ENCODE results near the gene MKRN1. TPM values are rescaled to one million over a fixed set of nuclear protein-coding genes. Genes with fewer than 3 reads are reported as not detected.

MKRN1 gene
- total RNA-seq, 2 experiments from 2014 or later = 51.5 to 53.9 TPM

DNA sequence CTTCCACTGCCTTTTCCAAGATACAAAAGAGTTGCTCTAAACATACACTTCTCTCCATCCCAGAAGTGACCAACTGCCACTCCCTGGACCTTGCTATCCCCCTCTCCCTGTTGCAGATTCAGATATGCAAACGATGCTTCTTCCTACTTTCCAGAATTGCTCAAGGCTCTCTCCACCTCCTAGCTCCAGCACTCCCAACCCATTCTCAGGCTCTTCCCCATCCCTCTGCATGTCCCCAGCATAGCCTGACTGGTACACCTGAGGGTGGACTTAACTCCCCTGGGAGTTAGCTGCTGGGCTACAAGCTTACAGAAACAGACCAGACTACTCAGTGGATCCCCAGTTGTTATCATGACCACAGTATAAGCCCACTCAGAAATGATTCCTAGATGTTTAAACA, 27.6 kb downstream of the MKRN1 start:
- Mint-ChIP-seq H3K36me3 (ENCODE audit: low read depth) (peaks cover 38% of the 10 kb centered on the region), H3K4me3 (no peak overlapping the region), H3K4me1 (ENCODE audit: low read depth) (peaks cover 31% of the 10 kb centered on the region), H3K27me3 (ENCODE audit: low read depth) (no peaks in the 10 kb centered on the region), H3K9me3 (ENCODE audit: insufficient read depth) (no peaks in the 10 kb centered on the region), H3K27ac (no peak overlapping the region)
- ATAC-seq (no peak), DNase-seq (no peak)
- ChIA-PET POLR2A (no interaction called here), CTCF (no interaction called here)

DNA sequence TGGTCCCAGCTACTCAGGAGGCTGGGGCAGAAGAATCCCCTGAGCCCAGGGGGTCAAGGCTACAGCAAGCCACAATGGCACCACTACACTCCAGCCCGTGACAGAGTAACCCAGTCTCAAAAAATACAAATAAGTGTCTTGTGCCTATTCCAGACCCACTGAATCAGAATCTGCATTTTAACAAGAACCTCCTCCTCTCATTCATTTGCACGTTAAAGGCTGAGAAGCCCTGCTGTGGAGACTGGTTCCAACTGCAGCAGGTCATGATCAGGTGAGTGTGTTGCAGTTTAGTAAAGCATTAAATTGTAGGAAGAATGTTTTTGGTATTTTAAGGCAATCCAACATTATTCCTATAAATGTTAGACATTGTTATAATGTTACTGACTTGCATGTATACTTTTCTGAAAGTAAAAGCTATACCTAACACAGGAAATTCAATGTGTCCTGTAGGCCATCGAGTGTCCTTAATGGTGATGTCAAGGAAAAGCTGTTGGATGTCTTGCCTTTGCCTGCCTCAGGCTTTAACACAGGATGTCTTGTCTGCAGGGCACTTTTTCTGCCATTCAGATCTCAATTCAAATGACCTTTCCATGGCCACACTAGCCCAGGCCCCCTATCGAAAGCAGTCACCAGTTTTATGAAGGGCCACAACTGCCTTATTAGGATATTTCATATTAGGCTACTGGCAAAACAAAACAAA, 30.4 kb downstream of the MKRN1 start:
- Mint-ChIP-seq H3K4me1 (ENCODE audit: low read depth) (peaks cover 18% of the 10 kb centered on the region), H3K4me3 (no peak overlapping the region), H3K9me3 (ENCODE audit: insufficient read depth) (no peaks in the 10 kb centered on the region), H3K27ac (no peak overlapping the region), H3K36me3 (ENCODE audit: low read depth) (peaks cover 14% of the 10 kb centered on the region), H3K27me3 (ENCODE audit: low read depth) (no peaks in the 10 kb centered on the region)
- CTCF ChIA-PET = no interaction called here
- DNase-seq (no peak), ATAC-seq (no peak)
- POLR2A ChIA-PET = no interaction called here

DNA sequence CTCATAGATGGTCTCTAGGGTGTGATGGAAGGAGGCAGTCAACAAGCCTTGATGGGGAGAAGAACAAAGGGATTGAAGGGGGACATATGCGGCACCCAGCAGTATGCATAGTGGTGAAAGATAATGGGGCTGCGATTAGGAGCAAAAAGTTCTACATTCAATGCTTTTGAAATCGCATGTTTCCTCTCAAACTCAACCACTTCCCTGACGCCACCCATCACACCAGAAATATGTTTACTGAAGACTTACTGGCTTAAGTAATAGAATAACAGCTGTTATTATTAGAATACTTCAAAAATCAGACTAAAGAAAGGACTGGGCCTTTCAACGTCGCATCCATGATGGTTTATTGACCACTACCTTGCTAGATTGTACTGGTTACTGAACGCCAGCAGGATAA, 31.5 kb downstream of the MKRN1 start:
- H3K36me3 Mint-ChIP-seq (ENCODE audit: low read depth) = peaks cover 6% of the 10 kb centered on the region
- CTCF ChIA-PET = no interaction called here
- POLR2A ChIA-PET = no interaction called here
- ATAC-seq (no peak), DNase-seq (no peak)
- no peaks in the 10 kb centered on the region for H3K9me3 Mint-ChIP-seq (ENCODE audit: insufficient read depth)
- no peak overlapping the region for H3K4me3 Mint-ChIP-seq
- peaks cover 17% of the 10 kb centered on the region for H3K4me1 Mint-ChIP-seq (ENCODE audit: low read depth)
- no peak overlapping the region for H3K27ac Mint-ChIP-seq
- no peaks in the 10 kb centered on the region for H3K27me3 Mint-ChIP-seq (ENCODE audit: low read depth)

DNA sequence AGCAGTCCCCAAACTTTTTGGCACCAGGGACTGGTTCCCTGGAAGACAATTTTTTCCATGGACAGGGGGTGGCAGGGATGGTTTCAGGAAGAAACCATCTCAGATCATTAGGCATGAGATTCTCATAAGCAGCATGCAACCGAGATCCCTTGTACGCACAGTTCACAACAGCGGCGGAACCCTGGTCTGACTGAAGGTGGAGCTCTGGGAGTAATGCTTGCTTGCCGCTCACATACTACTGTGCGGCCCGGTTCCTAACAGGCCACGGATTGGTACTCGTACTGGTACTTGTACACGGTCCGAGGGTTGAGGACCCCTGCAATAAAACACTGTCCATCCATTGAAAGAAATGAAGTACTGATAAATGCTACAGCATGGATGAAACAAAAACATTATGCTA, 32.8 kb downstream of the MKRN1 start:
- Mint-ChIP-seq H3K4me1 (ENCODE audit: low read depth) (peaks cover 14% of the 10 kb centered on the region), H3K27ac (no peak overlapping the region), H3K9me3 (ENCODE audit: insufficient read depth) (no peaks in the 10 kb centered on the region), H3K36me3 (ENCODE audit: low read depth) (no peaks in the 10 kb centered on the region), H3K27me3 (ENCODE audit: low read depth) (no peaks in the 10 kb centered on the region), H3K4me3 (no peak overlapping the region)
- ChIA-PET POLR2A (no interaction called here), CTCF (no interaction called here)
- ATAC-seq (no peak), DNase-seq (no peak)

DNA sequence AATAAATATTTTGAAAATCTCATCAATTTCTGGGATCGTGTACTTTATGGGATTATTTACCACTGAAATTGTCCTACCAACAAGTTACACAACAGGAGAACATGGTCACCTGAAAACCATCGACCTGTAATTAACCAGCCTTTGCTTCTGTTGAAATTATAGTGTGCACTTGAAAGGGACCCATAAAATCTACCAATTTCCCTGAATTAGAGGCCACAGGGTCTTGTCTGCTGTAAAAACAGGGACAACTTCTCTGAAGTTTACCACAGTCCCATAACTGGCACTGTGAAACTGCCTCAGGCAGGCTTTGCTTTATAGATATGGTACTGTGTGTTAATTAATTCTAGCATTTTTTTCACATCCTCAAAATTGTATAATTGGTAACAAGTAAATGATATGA, 37.8 kb downstream of the MKRN1 start:
- H3K27me3 Mint-ChIP-seq (ENCODE audit: low read depth) = no peaks in the 10 kb centered on the region
- POLR2A ChIA-PET = no interaction called here
- no peaks in the 10 kb centered on the region for H3K9me3 Mint-ChIP-seq (ENCODE audit: insufficient read depth)
- DNase-seq = no peak
- no peak for ATAC-seq
- CTCF ChIA-PET = no interaction called here
- H3K36me3 Mint-ChIP-seq (ENCODE audit: low read depth) = no peaks in the 10 kb centered on the region
- no peak overlapping the region for H3K4me3 Mint-ChIP-seq
- no peak overlapping the region for H3K27ac Mint-ChIP-seq
- H3K4me1 Mint-ChIP-seq (ENCODE audit: low read depth) = peaks cover 1% of the 10 kb centered on the region

DNA sequence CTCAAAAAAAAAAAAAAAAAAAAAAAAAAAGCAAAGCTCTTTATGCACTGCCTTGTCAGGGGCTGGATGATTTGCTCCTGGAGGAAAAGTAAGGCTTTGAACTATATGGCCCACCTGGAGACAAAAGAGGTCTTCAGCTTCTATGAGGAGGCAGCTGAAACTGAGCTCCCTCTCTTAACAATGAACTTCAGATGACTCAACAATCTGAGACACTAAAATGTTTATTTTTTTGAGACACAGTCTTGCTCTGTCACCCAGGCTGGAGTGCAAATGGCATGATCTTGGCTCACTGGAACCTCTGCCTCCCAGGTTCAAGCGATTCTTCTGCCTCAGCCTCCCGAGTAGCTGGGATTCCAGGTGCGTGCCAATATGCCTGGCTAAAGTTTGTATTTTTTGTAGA, 38.7 kb downstream of the MKRN1 start:
- Mint-ChIP-seq H3K4me3 (no peak overlapping the region), H3K4me1 (ENCODE audit: low read depth) (peaks cover 1% of the 10 kb centered on the region), H3K27ac (no peak overlapping the region), H3K27me3 (ENCODE audit: low read depth) (no peaks in the 10 kb centered on the region), H3K9me3 (ENCODE audit: insufficient read depth) (no peaks in the 10 kb centered on the region), H3K36me3 (ENCODE audit: low read depth) (no peaks in the 10 kb centered on the region)
- POLR2A ChIA-PET = no interaction called here
- ATAC-seq (no peak), DNase-seq (no peak)
- CTCF ChIA-PET = interaction anchor here (1.1 kb wide), 1 partner anchor 24 kb away, joined by 3 read pairs; no protein-coding TSS in a partner anchor

DNA sequence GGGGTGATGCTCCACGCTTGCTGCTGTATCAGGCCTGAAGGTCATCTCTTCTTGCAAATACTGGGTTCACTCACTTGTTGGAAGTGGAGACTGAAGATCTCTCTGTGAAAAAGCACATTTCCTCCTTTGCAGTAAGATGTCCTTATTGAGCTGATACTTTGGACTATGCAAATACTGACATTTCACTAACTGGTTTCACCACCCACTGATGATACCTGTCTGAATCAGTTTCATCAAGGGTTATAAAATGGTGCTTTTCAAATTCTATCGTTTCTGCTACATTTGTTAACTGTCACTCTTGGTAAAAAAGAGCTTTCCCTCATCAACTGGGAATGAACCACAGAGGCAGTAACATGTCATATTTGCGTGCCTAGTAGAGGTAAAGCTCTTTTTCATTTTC, 39.9 kb downstream of the MKRN1 start:
- Mint-ChIP-seq H3K9me3 (ENCODE audit: insufficient read depth) (no peaks in the 10 kb centered on the region), H3K27ac (no peak overlapping the region), H3K27me3 (ENCODE audit: low read depth) (no peaks in the 10 kb centered on the region), H3K4me1 (ENCODE audit: low read depth) (peaks cover 1% of the 10 kb centered on the region), H3K36me3 (ENCODE audit: low read depth) (no peaks in the 10 kb centered on the region), H3K4me3 (no peak overlapping the region)
- ChIA-PET POLR2A (no interaction called here), CTCF (no interaction called here)
- DNase-seq (no peak), ATAC-seq (no peak)

DNA sequence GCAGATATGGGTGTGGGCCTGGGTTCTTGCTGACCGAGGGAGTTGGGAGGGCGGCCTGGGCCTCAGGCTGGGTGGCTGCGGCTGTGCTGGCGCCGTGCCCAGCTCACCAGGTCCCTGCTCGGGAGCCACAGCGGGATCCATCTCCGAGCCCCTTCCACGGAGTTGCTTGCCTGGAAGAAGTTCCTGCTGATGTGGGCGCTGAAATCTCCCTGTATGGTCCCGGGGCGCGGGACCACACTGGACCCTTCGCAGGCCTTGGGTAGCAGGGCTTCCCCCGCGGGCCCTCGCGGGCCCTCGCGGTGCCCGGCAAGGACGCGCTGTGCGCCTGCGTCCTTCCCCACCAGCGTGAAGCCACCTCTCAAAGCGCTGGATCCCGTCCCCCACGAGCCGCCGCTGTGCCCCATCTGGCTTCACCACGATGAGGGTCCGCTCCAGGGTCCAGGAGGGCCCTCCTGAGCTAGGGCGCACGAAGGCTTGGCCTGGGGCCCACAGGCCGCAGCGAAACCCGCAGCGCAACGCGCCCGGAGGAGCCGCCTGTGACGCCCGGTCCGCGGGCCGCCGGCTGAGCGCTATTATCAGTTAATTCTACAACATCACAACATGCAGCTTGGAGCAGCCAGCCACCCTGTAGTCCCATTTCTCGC, 43.9 kb downstream of the MKRN1 start:
- H3K9me3 Mint-ChIP-seq (ENCODE audit: insufficient read depth) = no peaks in the 10 kb centered on the region
- CTCF ChIA-PET = no interaction called here
- DNase-seq (no peak), ATAC-seq (no peak)
- no peak overlapping the region for H3K4me3 Mint-ChIP-seq
- H3K27ac Mint-ChIP-seq = no peak overlapping the region
- no peaks in the 10 kb centered on the region for H3K27me3 Mint-ChIP-seq (ENCODE audit: low read depth)
- H3K36me3 Mint-ChIP-seq (ENCODE audit: low read depth) = no peaks in the 10 kb centered on the region
- no peaks in the 10 kb centered on the region for H3K4me1 Mint-ChIP-seq (ENCODE audit: low read depth)
- POLR2A ChIA-PET = no interaction called here

DNA sequence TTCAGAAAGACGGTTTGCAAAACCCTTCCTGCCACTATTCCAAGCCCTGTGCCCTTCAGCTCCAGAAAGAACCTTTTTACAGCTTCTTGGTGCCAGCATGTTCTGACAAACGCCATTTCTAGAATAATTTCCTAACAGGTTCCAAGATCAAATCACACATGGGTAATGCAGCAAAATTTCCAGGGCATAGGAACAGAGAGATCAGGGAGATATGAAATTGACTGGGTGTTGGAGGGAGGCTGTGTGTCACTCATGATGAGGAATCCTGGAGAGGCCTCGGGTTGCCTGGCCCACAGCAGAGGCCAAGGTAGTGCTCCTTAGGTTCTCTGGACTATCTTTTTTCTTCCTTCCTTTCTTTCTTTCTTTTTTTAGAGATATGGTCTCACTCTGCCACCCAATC, 45.9 kb downstream of the MKRN1 start:
- Mint-ChIP-seq H3K27ac (no peak overlapping the region), H3K9me3 (ENCODE audit: insufficient read depth) (no peaks in the 10 kb centered on the region), H3K27me3 (ENCODE audit: low read depth) (no peaks in the 10 kb centered on the region), H3K36me3 (ENCODE audit: low read depth) (no peaks in the 10 kb centered on the region), H3K4me3 (no peak overlapping the region), H3K4me1 (ENCODE audit: low read depth) (no peaks in the 10 kb centered on the region)
- ChIA-PET POLR2A (no interaction called here), CTCF (no interaction called here)
- ATAC-seq = no peak
- no peak for DNase-seq

DNA sequence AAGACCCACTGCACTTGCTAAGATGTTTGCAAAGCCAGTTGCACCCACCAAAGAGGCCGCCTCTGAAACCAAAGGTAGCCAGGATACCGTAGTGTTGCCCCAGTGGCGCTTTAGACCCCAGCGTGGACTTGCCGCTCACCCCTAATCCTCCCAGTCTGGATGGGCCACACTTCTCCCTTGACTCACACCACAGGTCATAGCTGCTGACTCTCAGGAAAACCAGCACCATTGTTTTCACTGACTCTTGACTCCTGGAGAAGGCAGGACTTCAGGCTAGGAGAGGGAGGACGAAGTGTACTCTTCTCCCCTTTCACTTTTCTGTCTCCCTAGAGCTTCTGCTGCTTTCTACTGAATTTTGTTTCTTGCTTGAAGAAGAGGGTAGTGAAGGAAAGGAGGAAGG, 53.2 kb downstream of the MKRN1 start:
- H3K36me3 Mint-ChIP-seq (ENCODE audit: low read depth) = no peaks in the 10 kb centered on the region
- H3K27me3 Mint-ChIP-seq (ENCODE audit: low read depth) = no peaks in the 10 kb centered on the region
- no peak overlapping the region for H3K27ac Mint-ChIP-seq
- H3K9me3 Mint-ChIP-seq (ENCODE audit: insufficient read depth) = no peaks in the 10 kb centered on the region
- ATAC-seq = no peak
- CTCF ChIA-PET = interaction anchor here (1.0 kb wide), 1 partner anchor 18 kb away, joined by 3 read pairs; no protein-coding TSS in a partner anchor
- no peak for DNase-seq
- H3K4me3 Mint-ChIP-seq = no peak overlapping the region
- POLR2A ChIA-PET = no interaction called here
- no peaks in the 10 kb centered on the region for H3K4me1 Mint-ChIP-seq (ENCODE audit: low read depth)

DNA sequence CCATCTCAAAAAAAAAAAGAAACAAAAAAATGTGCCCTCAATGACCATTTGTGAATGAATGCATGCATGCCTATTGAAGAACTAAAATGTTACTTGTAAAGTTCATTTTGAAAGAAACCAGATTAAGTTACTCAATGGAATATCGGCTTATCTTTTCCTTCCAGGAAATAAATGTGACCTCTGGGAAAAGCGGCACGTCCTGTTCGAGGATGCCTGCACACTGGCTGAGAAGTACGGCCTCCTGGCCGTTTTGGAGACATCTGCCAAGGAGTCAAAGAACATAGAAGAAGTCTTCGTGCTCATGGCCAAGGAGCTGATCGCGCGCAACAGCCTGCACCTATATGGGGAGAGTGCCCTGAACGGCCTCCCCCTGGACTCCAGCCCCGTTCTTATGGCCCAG, 53.6 kb downstream of the MKRN1 start:
- POLR2A ChIA-PET = no interaction called here
- Mint-ChIP-seq H3K36me3 (ENCODE audit: low read depth) (no peaks in the 10 kb centered on the region), H3K4me3 (no peak overlapping the region), H3K4me1 (ENCODE audit: low read depth) (no peaks in the 10 kb centered on the region), H3K27me3 (ENCODE audit: low read depth) (no peaks in the 10 kb centered on the region), H3K9me3 (ENCODE audit: insufficient read depth) (no peaks in the 10 kb centered on the region), H3K27ac (no peak overlapping the region)
- CTCF ChIA-PET = interaction anchor here (1.0 kb wide), 1 partner anchor 18 kb away, joined by 3 read pairs; no protein-coding TSS in a partner anchor
- DNase-seq = no peak
- ATAC-seq = no peak

DNA sequence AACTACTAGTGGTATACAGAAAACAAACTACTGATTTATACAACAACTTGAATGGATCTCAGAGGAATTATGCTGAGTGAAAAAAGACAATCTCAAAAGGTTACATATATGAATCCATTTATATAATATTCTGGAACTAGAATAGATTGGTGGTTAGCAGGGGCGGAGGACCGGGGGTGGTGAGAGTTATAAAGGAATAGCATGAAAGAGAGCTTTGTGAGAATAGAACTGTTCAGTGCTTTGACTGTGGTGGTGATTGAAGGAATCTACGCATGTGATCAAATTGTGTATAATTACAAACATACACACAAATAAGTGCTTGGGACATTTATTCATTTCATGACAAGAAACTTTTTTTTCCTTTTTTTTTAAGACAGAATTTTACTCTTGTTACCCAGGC, 55.8 kb downstream of the MKRN1 start:
- DNase-seq (no peak), ATAC-seq (no peak)
- POLR2A ChIA-PET = interaction anchor here (0.7 kb wide), 1 partner anchor 354 kb away, joined by 4 read pairs; no protein-coding TSS in a partner anchor
- Mint-ChIP-seq H3K27ac (no peak overlapping the region), H3K4me3 (no peak overlapping the region), H3K36me3 (ENCODE audit: low read depth) (no peaks in the 10 kb centered on the region), H3K9me3 (ENCODE audit: insufficient read depth) (no peaks in the 10 kb centered on the region), H3K4me1 (ENCODE audit: low read depth) (peaks cover 2% of the 10 kb centered on the region), H3K27me3 (ENCODE audit: low read depth) (no peaks in the 10 kb centered on the region)
- CTCF ChIA-PET = no interaction called here
